ENCODE measurements around the gene ADAM11. TPM values are rescaled to one million over a fixed set of nuclear protein-coding genes. Genes with fewer than 3 reads are reported as not detected.
"Not testable (repeated sequence)": the region's sequence is repeated elsewhere in the genome, so short reads cannot be mapped to it uniquely, and the experiment has no call there.

The ADAM11 gene
- total RNA-seq: under 1 TPM; 0.42 TPM

- no peak within 1 kb of the TSS for H3K27ac ChIP-seq
- DNase-seq: no peak
- H3K4me3 ChIP-seq: peak within 1 kb of the TSS; percentile 17
- TF ChIP-seq CTCF (IDR thresholded peaks at IDR 0.05): no peak
- no peaks in the 10 kb centered on the region for H3K9me3 ChIP-seq
- peaks cover 5% of the 10 kb centered on the region for H3K4me1 ChIP-seq
- no peaks in the 10 kb centered on the region for H3K36me3 ChIP-seq
- peaks cover 23% of the 10 kb centered on the region for H3K27me3 ChIP-seq
- no peak within 1 kb of the TSS for H3K9ac ChIP-seq (ENCODE audit: low read depth in 2 of 2, low read length in 2 of 2)
- intact Hi-C loops (cut with DNase I): no loop called here
Measured at GRCh38 chr17:44758414-44759085, at the start of gene ADAM11. Gene ADAM11, plus strand, starts transcription at chr17:44758988. Its CDS starts 212 bp downstream, at chr17:44759200.

GRCh38 chr17:44719444-44719843 is 39.3 kb upstream of the ADAM11 start:
- no peaks in the 10 kb centered on the region for H3K4me1 ChIP-seq

GRCh38 chr17:44722254-44722653 is 36.5 kb upstream of the ADAM11 start:
- no peak overlapping the region for H3K4me3 ChIP-seq
- DNase-seq: no peak
- no peak overlapping the region for H3K9ac ChIP-seq (ENCODE audit: low read depth in 2 of 2, low read length in 2 of 2)
- H3K4me1 ChIP-seq: no peaks in the 10 kb centered on the region
- no peak overlapping the region for H3K27ac ChIP-seq
- H3K9me3 ChIP-seq: no peaks in the 10 kb centered on the region
- H3K27me3 ChIP-seq: no peaks in the 10 kb centered on the region
- intact Hi-C loops (cut with DNase I): no loop called here
- TF ChIP-seq CTCF (IDR thresholded peaks at IDR 0.05): no peak
- H3K36me3 ChIP-seq: no peaks in the 10 kb centered on the region

More at GRCh38 chr17:44719444-44719843, 39.3 kb upstream of the ADAM11 start:
- H3K27me3 ChIP-seq: no peaks in the 10 kb centered on the region
- no peaks in the 10 kb centered on the region for H3K9me3 ChIP-seq
- no peak overlapping the region for H3K9ac ChIP-seq (ENCODE audit: low read depth in 2 of 2, low read length in 2 of 2)
- TF ChIP-seq CTCF (IDR thresholded peaks at IDR 0.05): no peak
- H3K27ac ChIP-seq: no peak overlapping the region
- DNase-seq: no peak
- intact Hi-C loops (cut with DNase I): no loop called here
- no peak overlapping the region for H3K4me3 ChIP-seq
- H3K36me3 ChIP-seq: no peaks in the 10 kb centered on the region

GRCh38 chr17:44726121-44726520 is 32.7 kb upstream of the ADAM11 start:
- H3K4me3 ChIP-seq; H3K36me3 ChIP-seq; H3K9me3 ChIP-seq; H3K4me1 ChIP-seq; H3K9ac ChIP-seq (ENCODE audit: low read depth in 2 of 2, low read length in 2 of 2); H3K27me3 ChIP-seq; H3K27ac ChIP-seq; intact Hi-C loops (cut with DNase I); DNase-seq: not testable (repeated sequence)

- no peak for DNase-seq
- Histone ChIP-seq H3K27ac (no peak overlapping the region), H3K27me3 (no peaks in the 10 kb centered on the region), H3K36me3 (no peaks in the 10 kb centered on the region), H3K9me3 (no peaks in the 10 kb centered on the region), H3K4me3 (no peak overlapping the region), H3K9ac (ENCODE audit: low read depth in 2 of 2, low read length in 2 of 2) (no peak overlapping the region), H3K4me1 (no peaks in the 10 kb centered on the region)
- no peak for TF ChIP-seq CTCF (IDR thresholded peaks at IDR 0.05)
- intact Hi-C loops (cut with DNase I): no loop called here
Measured at GRCh38 chr17:44733753-44734152, 25.0 kb upstream of the ADAM11 start.

- intact Hi-C loops (cut with DNase I): no loop called here
- no peaks in the 10 kb centered on the region for H3K36me3 ChIP-seq
- no peak overlapping the region for H3K27ac ChIP-seq
- no peak for TF ChIP-seq CTCF (IDR thresholded peaks at IDR 0.05)
- no peak overlapping the region for H3K9ac ChIP-seq (ENCODE audit: low read depth in 2 of 2, low read length in 2 of 2)
- DNase-seq: no peak
- H3K4me3 ChIP-seq: no peak overlapping the region
- no peaks in the 10 kb centered on the region for H3K4me1 ChIP-seq
- H3K9me3 ChIP-seq: no peaks in the 10 kb centered on the region
- no peaks in the 10 kb centered on the region for H3K27me3 ChIP-seq
Measured at GRCh38 chr17:44734272-44734671, 24.5 kb upstream of the ADAM11 start.

Measured in colonic mucosa (tissue), 4 donors.